GM13976 (cell line): ENCODE data around the gene LRRC10.

Source experiments
- DNase-seq: peaks from one replicate; pipeline ENCODE4 v3.0.0; 2012; ENCODE audit warnings: low spot score
- CTCF ChIP-seq: IDR thresholded peaks from 2 replicates; pipeline ENCODE4 v1.5.1; 2012; ENCODE audit warnings: borderline replicate concordance, mild to moderate bottlenecking; ENCODE audit not compliant: insufficient read depth; ENCODE audit errors: extremely low read depth, missing control alignments, control extremely low read depth
- in situ Hi-C: fragments of 300-500 bp; cut with MboI; formaldehyde crosslinking; loops from one replicate; pipeline ENCODE4 v1.12.0; 2022; ENCODE audit warnings: low sequenced_read_pairs, mixed read lengths, inconsistent platforms; ENCODE audit not compliant: unreplicated experiment

LRRC10 gene, protein sequence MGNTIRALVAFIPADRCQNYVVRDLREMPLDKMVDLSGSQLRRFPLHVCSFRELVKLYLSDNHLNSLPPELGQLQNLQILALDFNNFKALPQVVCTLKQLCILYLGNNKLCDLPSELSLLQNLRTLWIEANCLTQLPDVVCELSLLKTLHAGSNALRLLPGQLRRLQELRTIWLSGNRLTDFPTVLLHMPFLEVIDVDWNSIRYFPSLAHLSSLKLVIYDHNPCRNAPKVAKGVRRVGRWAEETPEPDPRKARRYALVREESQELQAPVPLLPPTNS

DNA sequence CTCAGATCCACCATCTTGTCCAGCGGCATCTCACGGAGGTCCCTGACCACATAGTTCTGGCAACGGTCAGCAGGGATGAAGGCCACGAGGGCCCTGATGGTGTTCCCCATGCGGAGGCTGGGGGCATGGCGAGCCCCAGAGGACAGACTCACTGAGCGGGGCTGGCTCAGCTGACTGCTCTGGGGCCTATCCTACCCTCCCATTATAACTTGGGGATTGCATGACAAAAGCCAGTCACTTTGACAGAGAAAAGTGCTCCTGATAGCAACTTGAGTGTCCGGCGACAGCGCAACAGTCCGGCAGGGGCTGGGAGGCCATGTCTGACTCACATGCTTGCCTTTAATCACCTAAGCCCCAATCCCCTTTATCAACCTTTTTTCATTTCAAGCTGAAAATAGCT, at the start of gene LRRC10:
LRRC10 (minus strand) TSS at position 179 of the 400 bp plus-strand sequence; CDS start at position 110, 69 bp downstream.
- in situ Hi-C loops: no loop called here
- DNase-seq: no peak
- TF ChIP-seq CTCF: no peak

- in situ Hi-C loops: no loop called here
- no peak for TF ChIP-seq CTCF
- no peak for DNase-seq
Observed at GRCh38 chr12:69660164-69660863, 49.6 kb upstream of the LRRC10 start.

DNA sequence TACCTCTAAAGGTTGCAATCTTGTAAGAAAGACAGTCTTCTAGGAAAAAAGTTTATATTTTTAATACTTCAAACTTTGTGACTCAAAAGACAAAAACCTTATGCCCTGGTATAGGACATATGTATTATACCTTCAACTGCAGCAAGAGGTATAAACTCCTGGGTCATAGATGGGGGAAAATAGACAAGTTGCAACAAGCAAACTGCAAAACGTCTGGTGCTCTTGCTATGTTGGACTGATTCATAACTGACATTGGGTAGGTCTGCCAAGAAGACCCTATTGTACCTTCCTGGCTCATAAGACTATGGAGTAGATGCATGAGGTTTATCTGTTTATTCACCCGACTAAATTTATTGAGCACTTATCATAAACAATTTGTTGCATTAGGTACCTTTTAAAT, 47.5 kb upstream of the LRRC10 start:
- in situ Hi-C loops: no loop called here
- no peak for TF ChIP-seq CTCF
- DNase-seq: no peak

DNA sequence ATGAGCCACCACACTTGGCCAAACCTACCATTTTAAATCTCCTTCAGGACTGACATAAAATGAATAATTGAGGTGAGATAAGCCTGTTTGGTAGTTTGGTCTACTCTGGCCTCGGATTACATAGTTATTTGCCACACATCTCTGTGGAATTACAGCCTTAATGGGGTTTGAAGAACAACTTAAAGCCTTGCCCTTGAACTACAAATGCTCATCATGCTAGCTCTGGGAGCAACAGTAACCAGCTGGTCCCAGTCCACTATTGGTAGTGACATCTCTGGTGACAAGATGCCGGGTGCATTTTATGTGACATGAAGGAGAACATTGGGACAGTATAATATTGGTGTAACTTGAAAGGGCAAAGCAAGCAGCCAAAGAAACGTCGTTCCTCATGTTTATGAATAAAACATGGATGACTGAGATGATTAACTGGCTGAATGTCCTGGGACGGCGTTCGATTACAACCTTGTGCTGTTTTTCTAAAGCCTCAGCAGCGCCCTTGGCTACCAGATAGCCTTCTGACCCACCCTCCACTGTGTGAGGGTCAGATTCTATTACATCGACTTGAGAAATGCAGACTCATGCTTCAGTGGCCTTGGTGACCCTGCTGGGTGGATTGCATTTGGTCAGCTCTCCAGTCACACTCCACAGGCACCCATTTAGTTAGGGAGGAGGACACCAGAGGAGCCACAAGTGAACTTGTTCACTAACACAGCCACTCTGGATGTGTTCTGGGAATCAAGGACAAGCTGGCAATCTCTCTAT, 46.9 kb upstream of the LRRC10 start:
- no peak for DNase-seq
- TF ChIP-seq CTCF: no peak
- in situ Hi-C loops: no loop called here

DNA sequence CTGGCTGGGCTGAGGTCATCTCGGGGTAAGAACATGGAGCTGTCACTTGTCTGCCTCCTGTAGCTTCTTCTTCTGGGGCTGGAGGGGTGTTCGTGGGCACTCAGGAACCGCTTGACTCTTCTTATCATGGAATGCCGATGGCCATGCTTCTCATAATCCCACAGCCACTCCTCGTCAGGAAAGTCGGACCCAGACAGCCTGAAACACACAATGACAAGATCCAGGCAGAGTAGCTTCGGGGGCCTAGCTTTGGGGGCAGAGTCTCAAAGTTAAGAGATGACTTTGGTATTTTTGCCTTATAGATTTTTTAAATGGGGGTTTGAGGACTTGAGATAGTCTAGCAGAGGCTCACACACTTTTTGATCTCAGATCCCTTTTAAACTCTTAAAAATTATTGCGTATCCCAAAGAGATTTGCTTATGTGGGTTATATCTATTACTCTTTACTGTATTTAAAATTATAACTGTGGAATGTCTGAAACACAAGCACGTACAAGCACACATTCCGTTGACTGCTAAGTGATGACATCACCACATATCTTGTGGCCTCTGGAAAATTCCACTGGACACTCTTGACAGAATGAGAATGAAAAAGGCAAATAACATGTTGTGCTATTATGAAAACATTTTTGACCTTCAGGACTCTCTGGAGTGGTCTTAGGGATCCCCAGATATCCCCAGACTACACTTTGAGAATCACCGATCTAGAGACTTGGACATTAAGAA, 45.1 kb upstream of the LRRC10 start:
- in situ Hi-C loops: no loop called here
- no peak for DNase-seq
- no peak for TF ChIP-seq CTCF

GRCh38 chr12:69653703-69654102, 43.0 kb upstream of the LRRC10 start:
- in situ Hi-C loops: no loop called here
- no peak for DNase-seq
- TF ChIP-seq CTCF: no peak
